Neutrophil (primary cell): ENCODE measurements around the gene CCDC61.

Source experiments
- H3K27ac ChIP-seq: fragments of 200-600 bp; sonication (generic); 2 replicates; pipeline ENCODE4 v1.5.1; 2016; ENCODE audit warnings: mild to moderate bottlenecking, moderate library complexity
- H3K27me3 ChIP-seq: fragments of 200-600 bp; sonication (generic); 2 replicates; pipeline ENCODE4 v1.6.0; 2016; ENCODE audit warnings: mild to moderate bottlenecking
- H3K36me3 ChIP-seq: fragments of 200-600 bp; sonication (generic); 2 replicates; pipeline ENCODE4 v1.5.1; 2017
- H3K4me1 ChIP-seq, 2 experiments: fragments of 200-600 bp in 1 of 2; sonication (generic) in 1 of 2; 1 replicate in 1 of 2; 2 replicates in 1 of 2; pipeline versions ENCODE4 v1.5.1 to v1.6.1; 2013 to 2016; ENCODE audit warnings: low read depth in 1 of 2, low read length in 1 of 2, mild to moderate bottlenecking in 1 of 2, moderate library complexity in 1 of 2; ENCODE audit not compliant: control insufficient read depth in 1 of 2, insufficient read depth in 1 of 2
- H3K4me3 ChIP-seq, 2 experiments: fragments of 200-600 bp in 1 of 2; sonication (generic) in 1 of 2; 1 replicate in 1 of 2; 2 replicates in 1 of 2; pipeline ENCODE4 v1.5.1; 2013 to 2016; ENCODE audit warnings: low read depth in 1 of 2, low read length in 1 of 2, mild to moderate bottlenecking in 1 of 2, moderate library complexity in 1 of 2
- H3K9me3 ChIP-seq: fragments of 200-600 bp; sonication (generic); 2 replicates; pipeline ENCODE4 v1.5.1; 2016
- TF ChIP-seq, protein P1 (sequence below): fragments of 200-600 bp; sonication (generic); IDR thresholded peaks from 2 replicates; pipeline ENCODE4 v1.5.1; 2016; ENCODE audit warnings: antibody characterized with exemption

Gene CCDC61

GRCh38 chr19:46031781-46032596 is 36.7 kb downstream of the CCDC61 start:
- TF ChIP-seq, protein P1, sequence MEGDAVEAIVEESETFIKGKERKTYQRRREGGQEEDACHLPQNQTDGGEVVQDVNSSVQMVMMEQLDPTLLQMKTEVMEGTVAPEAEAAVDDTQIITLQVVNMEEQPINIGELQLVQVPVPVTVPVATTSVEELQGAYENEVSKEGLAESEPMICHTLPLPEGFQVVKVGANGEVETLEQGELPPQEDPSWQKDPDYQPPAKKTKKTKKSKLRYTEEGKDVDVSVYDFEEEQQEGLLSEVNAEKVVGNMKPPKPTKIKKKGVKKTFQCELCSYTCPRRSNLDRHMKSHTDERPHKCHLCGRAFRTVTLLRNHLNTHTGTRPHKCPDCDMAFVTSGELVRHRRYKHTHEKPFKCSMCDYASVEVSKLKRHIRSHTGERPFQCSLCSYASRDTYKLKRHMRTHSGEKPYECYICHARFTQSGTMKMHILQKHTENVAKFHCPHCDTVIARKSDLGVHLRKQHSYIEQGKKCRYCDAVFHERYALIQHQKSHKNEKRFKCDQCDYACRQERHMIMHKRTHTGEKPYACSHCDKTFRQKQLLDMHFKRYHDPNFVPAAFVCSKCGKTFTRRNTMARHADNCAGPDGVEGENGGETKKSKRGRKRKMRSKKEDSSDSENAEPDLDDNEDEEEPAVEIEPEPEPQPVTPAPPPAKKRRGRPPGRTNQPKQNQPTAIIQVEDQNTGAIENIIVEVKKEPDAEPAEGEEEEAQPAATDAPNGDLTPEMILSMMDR: no peak
- Histone ChIP-seq H3K4me1 (peaks cover 23 to 27% of the 10 kb centered on the region in 2 experiments), H3K27me3 (peaks cover 39% of the 10 kb centered on the region), H3K4me3 (no peak overlapping the region), H3K9me3 (no peaks in the 10 kb centered on the region), H3K36me3 (peaks cover 6% of the 10 kb centered on the region), H3K27ac (no peak overlapping the region)

- Histone ChIP-seq H3K36me3 (peaks cover 6% of the 10 kb centered on the region), H3K9me3 (no peaks in the 10 kb centered on the region), H3K27ac (no peak overlapping the region), H3K27me3 (peaks cover 39% of the 10 kb centered on the region), H3K4me1 (peaks cover 17 to 20% of the 10 kb centered on the region in 2 experiments), H3K4me3 (no peak overlapping the region)
- TF ChIP-seq, protein P1: no peak
Measured at GRCh38 chr19:46032597-46033025, 37.3 kb downstream of the CCDC61 start.

DNA sequence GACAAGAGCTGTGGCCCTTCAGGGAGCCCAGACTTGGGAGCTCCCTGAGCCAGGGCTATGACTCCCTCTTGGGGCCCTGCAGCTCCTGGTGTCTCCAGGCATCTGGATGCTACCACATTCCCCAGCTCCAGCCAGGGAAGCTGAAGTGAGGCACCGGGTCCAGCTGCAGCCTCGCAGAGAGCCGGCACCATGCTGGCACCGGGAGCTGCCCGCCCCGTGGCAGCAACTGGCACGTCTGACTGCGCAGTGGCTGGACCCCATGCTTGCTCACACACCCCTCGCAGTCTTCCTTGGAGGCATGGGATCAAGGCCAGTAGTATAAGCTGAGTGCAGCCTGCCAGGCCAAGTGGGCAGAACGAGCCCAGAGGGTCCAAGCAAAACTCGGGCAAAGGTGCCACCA is 38.1 kb downstream of the CCDC61 start:
- TF ChIP-seq, protein P1: no peak
- Histone ChIP-seq H3K4me1 (peaks cover 9 to 12% of the 10 kb centered on the region in 2 experiments), H3K4me3 (no peak overlapping the region), H3K27ac (no peak overlapping the region), H3K27me3 (peaks cover 39% of the 10 kb centered on the region), H3K36me3 (peaks cover 6% of the 10 kb centered on the region), H3K9me3 (no peaks in the 10 kb centered on the region)

- Histone ChIP-seq H3K4me3 (no peak overlapping the region), H3K36me3 (peaks cover under 1% of the 10 kb centered on the region), H3K27ac (no peak overlapping the region), H3K9me3 (no peaks in the 10 kb centered on the region), H3K4me1 (peaks cover 0 to 2% of the 10 kb centered on the region in 2 experiments), H3K27me3 (peaks cover 43% of the 10 kb centered on the region)
- TF ChIP-seq, protein P1: no peak
Measured at GRCh38 chr19:46035546-46035945, 40.3 kb downstream of the CCDC61 start.

GRCh38 chr19:46035986-46036743 is 40.9 kb downstream of the CCDC61 start:
- H3K36me3 ChIP-seq: no peaks in the 10 kb centered on the region
- no peaks in the 10 kb centered on the region for H3K4me1 ChIP-seq
- H3K4me3 ChIP-seq: no peak overlapping the region
- TF ChIP-seq, protein P1: no peak
- H3K27ac ChIP-seq: no peak overlapping the region
- peaks cover 45% of the 10 kb centered on the region for H3K27me3 ChIP-seq
- H3K9me3 ChIP-seq: no peaks in the 10 kb centered on the region
